RPMI8226 (cell line): Measurements from ENCODE around the gene TRIM4.
"Not testable (repeated sequence)": the region's sequence is repeated elsewhere in the genome, so short reads cannot be mapped to it uniquely, and the experiment has no call there.

ENCODE experiments used
- DNase-seq: peaks from one replicate; pipeline ENCODE4 v3.0.0-alpha.2; 2015

The TRIM4 gene

GRCh38 chr7:99919814-99920112, 433 bp upstream of the TRIM4 start:
- DNase-seq: no peak

DNA sequence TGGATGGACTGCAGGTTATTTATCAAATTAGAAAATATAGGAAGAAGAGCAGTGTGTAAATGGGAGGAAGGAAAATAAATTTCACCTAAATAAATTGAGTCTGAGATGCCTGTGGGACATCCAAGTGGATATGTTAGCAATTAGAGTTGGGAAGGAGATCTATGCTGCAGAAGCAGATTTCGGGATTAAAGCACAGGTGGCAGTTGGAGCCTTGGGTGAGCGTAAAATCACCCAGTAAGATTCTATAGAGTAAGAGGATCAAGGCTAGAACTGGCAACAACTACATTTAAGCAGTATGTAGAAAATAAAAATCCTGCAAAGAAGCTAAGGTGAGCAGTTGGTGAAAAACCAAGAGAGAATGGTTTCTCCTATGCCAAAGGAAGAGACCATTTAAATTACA, 8.4 kb downstream of the TRIM4 start:
- no peak for DNase-seq

DNA sequence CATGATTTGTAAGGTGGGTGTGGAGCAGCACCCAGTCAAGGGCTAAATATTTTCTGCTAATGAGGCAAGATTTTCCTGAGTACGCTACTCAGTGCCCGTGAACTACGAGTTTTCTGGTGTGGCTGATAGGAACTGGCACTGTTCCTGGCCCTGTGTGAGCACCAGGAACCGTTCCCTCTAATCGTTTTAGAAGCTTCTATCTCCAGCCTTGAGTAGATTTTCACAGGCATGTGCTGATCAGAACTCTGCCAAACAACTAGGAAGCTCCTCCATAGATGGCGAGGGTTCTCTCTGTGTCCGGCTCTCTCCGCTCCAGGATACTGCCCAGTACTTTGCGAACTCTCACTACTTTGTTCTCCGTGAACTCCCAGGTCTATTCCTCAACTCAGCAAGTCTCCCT, 17.7 kb downstream of the TRIM4 start:
- DNase-seq: no peak

DNA sequence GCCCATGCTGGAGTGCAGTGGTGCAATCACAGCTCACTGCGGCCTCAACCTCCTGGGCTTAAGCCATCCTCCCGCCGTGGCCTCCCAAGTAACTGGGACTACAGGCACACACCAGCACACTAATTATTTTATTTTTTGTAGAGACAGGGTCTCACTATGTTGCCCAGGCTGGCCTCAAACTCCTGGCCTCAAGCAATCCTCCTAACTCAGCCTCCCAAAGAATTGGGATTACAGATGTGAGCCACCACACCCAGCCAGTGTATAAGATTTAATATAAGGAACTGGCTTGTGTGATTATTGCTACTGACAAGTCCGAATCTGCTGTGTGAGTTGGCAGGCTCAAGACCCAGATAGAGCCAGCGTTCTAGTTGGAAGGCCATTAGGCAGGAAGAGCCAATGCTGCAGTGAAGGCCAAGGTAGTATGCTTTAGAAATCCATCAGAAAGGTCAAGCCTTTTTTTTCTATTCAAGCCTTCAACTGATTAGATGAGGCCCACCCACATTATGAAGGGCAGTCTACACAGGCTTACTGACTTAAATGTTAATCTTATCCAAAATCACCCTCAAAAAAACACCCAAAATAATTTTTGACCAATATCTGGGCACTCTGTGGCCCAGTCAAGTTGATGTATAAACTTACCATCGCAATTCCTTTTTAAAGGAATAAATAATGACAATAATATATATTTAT, 19.4 kb downstream of the TRIM4 start:
- DNase-seq: no peak

GRCh38 chr7:99898836-99899235, 20.5 kb downstream of the TRIM4 start:
- DNase-seq: no peak

DNA sequence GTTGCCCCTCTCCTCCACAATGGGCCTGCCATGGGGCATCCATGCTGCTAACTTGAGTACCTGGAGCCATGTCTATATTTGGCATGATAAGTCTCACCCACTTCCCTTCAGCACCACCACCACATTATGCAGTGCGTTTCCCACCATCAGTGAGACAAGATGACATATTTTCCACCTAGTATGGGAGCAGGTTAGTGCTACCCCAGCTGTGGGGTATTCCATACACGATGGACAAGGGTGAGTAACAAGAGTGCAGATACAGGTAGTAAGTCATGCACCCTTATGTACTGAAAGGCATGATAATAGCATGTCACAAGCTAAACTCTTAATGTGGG, 21.3 kb downstream of the TRIM4 start:
- no peak for DNase-seq

GRCh38 chr7:99897322-99898022, 21.9 kb downstream of the TRIM4 start:
- no peak for DNase-seq

DNA sequence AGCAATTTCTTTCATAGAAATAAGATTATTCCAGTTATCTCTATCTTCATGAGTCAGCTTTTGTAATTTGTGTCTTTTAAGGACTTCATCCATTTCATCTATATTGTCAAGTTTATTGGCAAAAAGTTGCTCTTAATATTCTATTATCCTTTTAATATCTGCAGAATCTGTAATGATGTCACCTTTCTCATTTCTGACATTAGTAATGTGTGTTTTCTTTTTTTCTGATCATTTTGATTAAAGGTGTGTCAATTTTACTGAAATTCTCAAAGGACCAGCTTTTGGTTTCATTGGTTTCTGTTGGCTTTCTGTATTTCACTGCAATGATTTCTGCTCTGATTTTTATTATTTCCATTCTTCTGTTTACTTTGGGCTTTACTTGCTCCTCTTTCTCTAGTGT, 24.6 kb downstream of the TRIM4 start:
- no peak for DNase-seq

DNA sequence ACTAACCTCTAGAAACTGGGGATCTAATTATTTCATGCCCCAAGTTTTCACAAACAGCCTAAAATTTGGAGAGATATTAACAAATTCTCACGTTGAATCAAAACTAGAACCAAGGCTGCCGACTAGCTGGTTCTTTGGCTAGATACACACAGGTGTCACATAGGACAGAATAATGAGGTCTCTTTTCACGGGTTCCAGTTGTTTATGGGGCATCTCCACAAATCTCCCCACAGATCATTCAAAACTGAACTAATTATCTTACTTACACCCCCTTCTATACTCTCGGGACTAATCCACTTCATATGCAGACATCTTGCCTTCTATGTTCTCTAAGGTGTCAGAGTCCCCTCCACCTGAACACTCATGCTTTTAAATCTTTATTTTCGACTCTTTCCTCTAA, 26.1 kb downstream of the TRIM4 start:
- DNase-seq: no peak

GRCh38 chr7:99890348-99890747, 29.0 kb downstream of the TRIM4 start:
- not testable (repeated sequence) for DNase-seq

- DNase-seq: not testable (repeated sequence)
These were observed 31.0 kb downstream of the TRIM4 start for GRCh38 chr7:99888366-99888765.

- DNase-seq: no peak
These were observed 38.0 kb downstream of the TRIM4 start for GRCh38 chr7:99881370-99881769.

GRCh38 chr7:99876933-99877332, 42.4 kb downstream of the TRIM4 start, which contains the start of gene OR2AE1:
TSS of gene OR2AE1 (minus strand) at chr7:99877033. CDS start at chr7:99877033, 0 bp downstream.
- DNase-seq: no peak

- peak; percentile 9 for DNase-seq
These were observed 42.8 kb downstream of the TRIM4 start for GRCh38 chr7:99876491-99876890.

GRCh38 chr7:99868246-99868645, 51.1 kb downstream of the TRIM4 start:
- DNase-seq: no peak

GRCh38 chr7:99867477-99867876, 51.9 kb downstream of the TRIM4 start:
- not testable (repeated sequence) for DNase-seq

GRCh38 chr7:99863847-99864440, 55.4 kb downstream of the TRIM4 start:
- no peak for DNase-seq

- DNase-seq: no peak
These were observed 58.8 kb downstream of the TRIM4 start for GRCh38 chr7:99860281-99861127.

DNA sequence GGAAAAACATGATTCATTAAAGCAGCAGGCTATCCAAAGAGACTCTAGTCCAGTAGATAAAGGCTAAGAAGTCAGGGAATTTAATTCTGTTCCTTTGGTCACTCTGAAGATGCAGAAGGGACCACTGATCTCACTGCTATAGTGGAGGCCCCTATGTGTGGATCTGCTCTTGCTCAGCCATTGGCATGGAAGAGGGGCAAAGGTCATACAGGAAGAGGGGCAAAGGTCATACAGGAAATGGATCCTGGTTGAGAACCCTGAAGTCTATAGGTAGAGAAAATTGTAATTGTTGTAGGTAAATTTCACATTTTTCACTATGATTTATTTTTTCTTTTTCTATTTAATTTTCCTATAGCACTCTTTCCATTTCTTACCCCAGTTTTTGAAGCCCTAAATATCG, 64.1 kb downstream of the TRIM4 start:
- DNase-seq: no peak

GRCh38 chr7:99848420-99849216, 70.7 kb downstream of the TRIM4 start:
- no peak for DNase-seq

- no peak for DNase-seq
These were observed 75.0 kb downstream of the TRIM4 start for GRCh38 chr7:99844328-99844727.

- no peak for DNase-seq
These were observed 75.5 kb downstream of the TRIM4 start for GRCh38 chr7:99843808-99844207.

DNA sequence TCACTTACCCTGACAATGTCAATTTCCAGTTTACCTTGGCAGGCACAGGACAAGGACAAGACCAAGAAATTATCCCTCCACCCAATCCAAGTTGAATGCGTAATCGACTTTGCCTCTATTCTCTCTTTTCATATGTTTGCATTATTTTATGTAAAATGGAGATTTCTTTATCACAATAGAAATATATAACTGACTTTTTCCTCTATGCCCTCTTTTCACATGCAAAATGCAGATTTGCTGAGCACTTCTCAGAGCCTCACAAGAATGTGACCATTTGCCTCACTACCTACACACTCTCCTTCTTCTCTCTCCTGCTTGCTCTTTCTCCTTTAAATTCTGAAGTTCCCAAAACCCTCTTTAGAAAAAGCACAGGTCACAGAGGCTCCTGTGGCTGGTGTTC, 76.4 kb downstream of the TRIM4 start:
- no peak for DNase-seq
